SK-N-MC (cell line): Measurements from ENCODE around the gene TEX38.

Experiments
- EZH2 ChIP-seq: fragments of 200-600 bp; sonication (generic); IDR thresholded peaks from one replicate; pipeline ENCODE4 v1.6.1; 2017; ENCODE audit warnings: antibody characterized with exemption
- POLR2AphosphoS5 ChIP-seq: IDR thresholded peaks from 2 replicates; pipeline ENCODE4 v1.6.1; 2012; ENCODE audit warnings: mild to moderate bottlenecking, low read depth, low read length, borderline replicate concordance

- no peak for TF ChIP-seq POLR2AphosphoS5
- TF ChIP-seq EZH2: no peak
Measured at GRCh38 chr1:46677339-46677738, 5.7 kb downstream of the TEX38 start.
